Vagina (tissue), 2 donors: ENCODE results near the gene AMIGO3.

Experiments used
- POLR2A ChIP-seq, 2 donors: fragments of 450-650 bp; IDR thresholded peaks; one replicate each; pipeline ENCODE4 v1.6.1; 2017; ENCODE audit warnings: antibody characterized with exemption in 2 of 2, mild to moderate bottlenecking in 2 of 2, moderate library complexity in 2 of 2
- POLR2AphosphoS5 ChIP-seq, 2 donors: sonication (generic); formaldehyde crosslinking; IDR thresholded peaks; one replicate each; pipeline ENCODE4 v1.9.0; 2017; ENCODE audit warnings: antibody characterized with exemption in 2 of 2, mild to moderate bottlenecking in 2 of 2, low read depth in 1 of 2; ENCODE audit not compliant: insufficient read depth in 1 of 2
- TF ChIP-seq, protein P1 (sequence below), 3 experiments: fragments of 450-650 bp in 2 of 3; fragments of 200-600 bp in 1 of 3; sonication (generic) in 1 of 3; IDR thresholded peaks; one replicate each; pipeline ENCODE4 v1.5.1; 2017 to 2019; ENCODE audit warnings: antibody characterized with exemption in 3 of 3, mild to moderate bottlenecking in 2 of 3, moderate library complexity in 2 of 3

DNA sequence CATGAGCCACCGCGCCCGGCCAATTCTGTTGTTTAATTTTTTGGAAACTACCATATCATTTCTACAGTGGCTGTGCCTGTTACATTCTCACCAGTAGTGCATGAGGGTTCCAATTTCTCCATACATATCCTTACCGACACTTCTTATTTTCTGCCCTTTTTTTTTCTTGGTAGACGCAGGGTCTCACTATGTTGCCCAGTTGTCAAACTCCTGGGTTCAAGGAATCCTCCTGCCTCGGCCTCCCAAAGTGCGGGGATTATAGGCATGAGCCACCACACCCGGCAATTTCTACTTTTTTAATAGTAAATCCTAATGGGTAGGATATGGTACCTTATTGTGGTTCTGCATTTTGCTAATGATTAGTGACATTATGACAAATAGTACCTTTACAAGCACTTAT is 9.6 kb downstream of the AMIGO3 start:
- TF ChIP-seq, protein P1, sequence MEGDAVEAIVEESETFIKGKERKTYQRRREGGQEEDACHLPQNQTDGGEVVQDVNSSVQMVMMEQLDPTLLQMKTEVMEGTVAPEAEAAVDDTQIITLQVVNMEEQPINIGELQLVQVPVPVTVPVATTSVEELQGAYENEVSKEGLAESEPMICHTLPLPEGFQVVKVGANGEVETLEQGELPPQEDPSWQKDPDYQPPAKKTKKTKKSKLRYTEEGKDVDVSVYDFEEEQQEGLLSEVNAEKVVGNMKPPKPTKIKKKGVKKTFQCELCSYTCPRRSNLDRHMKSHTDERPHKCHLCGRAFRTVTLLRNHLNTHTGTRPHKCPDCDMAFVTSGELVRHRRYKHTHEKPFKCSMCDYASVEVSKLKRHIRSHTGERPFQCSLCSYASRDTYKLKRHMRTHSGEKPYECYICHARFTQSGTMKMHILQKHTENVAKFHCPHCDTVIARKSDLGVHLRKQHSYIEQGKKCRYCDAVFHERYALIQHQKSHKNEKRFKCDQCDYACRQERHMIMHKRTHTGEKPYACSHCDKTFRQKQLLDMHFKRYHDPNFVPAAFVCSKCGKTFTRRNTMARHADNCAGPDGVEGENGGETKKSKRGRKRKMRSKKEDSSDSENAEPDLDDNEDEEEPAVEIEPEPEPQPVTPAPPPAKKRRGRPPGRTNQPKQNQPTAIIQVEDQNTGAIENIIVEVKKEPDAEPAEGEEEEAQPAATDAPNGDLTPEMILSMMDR (IDR thresholded peaks at IDR 0.05), result no peak
- no peak for TF ChIP-seq POLR2A (IDR thresholded peaks at IDR 0.05)
- no peak for TF ChIP-seq POLR2AphosphoS5 (IDR thresholded peaks at IDR 0.05; ENCODE audit: insufficient read depth in 1 of 2, low read depth in 1 of 2)
